Purkinje cell (primary cell): ENCODE results near the gene DNAJB1. TPM values are rescaled to one million over a fixed set of nuclear protein-coding genes. Genes with fewer than 3 reads are reported as not detected.

Experiments used
- polyA plus RNA-seq: library from polyadenylated mRNA; unstranded; fragments of >200 nt; fragmentation: Nextera tagmentation; gene quantifications from 2 replicates; pipeline ENCODE4 v1.2.1, GENCODE V29; 2014

DNAJB1 gene
- polyA plus RNA-seq = 24.9 and 45.0 TPM in 2 replicates

GRCh38 chr19:14517840-14518505 is at the start of gene DNAJB1:
DNAJB1 (minus strand) TSS chr19:14518397; CDS start chr19:14518349, 48 bp downstream.

GRCh38 chr19:14529254-14530004 is 11.2 kb upstream of the DNAJB1 start, which contains the start of gene TECR:
TECR (plus strand) TSS chr19:14529594; CDS start chr19:14529697, 103 bp downstream.

GRCh38 chr19:14496029-14496833 is 22.0 kb downstream of the DNAJB1 start, which contains the start of gene GIPC1:
GIPC1 (minus strand) TSS chr19:14496127; CDS start chr19:14482976, 13,151 bp downstream.

GRCh38 chr19:14475251-14476073 is 42.7 kb downstream of the DNAJB1 start, which contains the start of gene PTGER1:
PTGER1 (minus strand) TSS chr19:14475354; CDS start chr19:14474320, 1,034 bp downstream.

Other genes with a start within 250 kb of the DNAJB1 start
- 0.30 and 0.74 TPM in 2 replicates for gene ADGRE5, start 137.0 kb downstream of the DNAJB1 start, polyA plus RNA-seq
- gene DDX39A, start 99.1 kb downstream of the DNAJB1 start, polyA plus RNA-seq = 2.8 and 14.7 TPM in 2 replicates
- gene PKN1, start 85.1 kb downstream of the DNAJB1 start, polyA plus RNA-seq = 1.1 TPM in 1 of 2 replicates, not detected in the other
- not detected in 2 replicates for gene PTGER1, start 43.0 kb downstream of the DNAJB1 start, polyA plus RNA-seq
- 2.8 and 7.3 TPM in 2 replicates for gene GIPC1, start 22.3 kb downstream of the DNAJB1 start, polyA plus RNA-seq
- gene TECR, start 11.2 kb upstream of the DNAJB1 start, polyA plus RNA-seq = 359 and 536 TPM in 2 replicates
- 196 and 241 TPM in 2 replicates for gene NDUFB7, start 53.7 kb upstream of the DNAJB1 start, polyA plus RNA-seq
- not detected in 2 replicates for gene CLEC17A, start 64.7 kb upstream of the DNAJB1 start, polyA plus RNA-seq
- gene ADGRE3, start 156.4 kb upstream of the DNAJB1 start, polyA plus RNA-seq = not detected in 2 replicates
- 3.1 and 3.3 TPM in 2 replicates for gene ZNF333, start 171.7 kb upstream of the DNAJB1 start, polyA plus RNA-seq